Measurements from ENCODE around the gene ERO1A. TPM values are rescaled to one million over a fixed set of nuclear protein-coding genes. Genes with fewer than 3 reads are reported as not detected.
A peak's percentile ranks its signal among the peaks of the same experiment; 100 is the strongest.

ERO1A gene
- total RNA-seq, 1 experiment from 2014 or later, result 118 TPM

DNA sequence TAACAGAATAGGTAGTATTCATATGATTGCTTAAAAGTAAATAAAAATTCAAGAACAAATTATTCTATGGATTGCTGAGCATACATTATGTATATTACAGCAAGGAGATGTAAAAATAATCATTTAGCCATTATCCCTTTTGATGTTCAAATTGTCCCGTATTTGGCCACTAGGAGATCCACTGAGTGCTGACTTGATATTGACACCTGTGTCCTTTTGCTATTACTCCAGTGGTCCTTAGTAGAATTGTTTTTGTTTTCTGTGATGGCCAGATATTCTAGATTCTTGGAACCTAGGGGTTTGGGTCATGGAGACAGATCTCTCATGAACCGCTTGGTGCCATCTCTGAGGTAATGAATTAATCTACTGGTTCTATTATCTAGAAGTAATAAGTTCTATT lies 16.8 kb downstream of the ERO1A start:
- Histone ChIP-seq H3K79me2 (ENCODE audit: insufficient read depth, low read length) (peaks cover 45% of the 10 kb centered on the region), H3K9me3 (ENCODE audit: control insufficient read depth in 1 of 2, insufficient read depth in 1 of 2, low read depth in 1 of 2, low read length in 2 of 2) (no peaks in the 10 kb centered on the region), H3K9me2 (ENCODE audit: insufficient read depth) (no peaks in the 10 kb centered on the region), H3K9ac (ENCODE audit: low read length) (no peak overlapping the region), H3K27me3 (ENCODE audit: insufficient read depth, low read length) (no peaks in the 10 kb centered on the region), H3K4me2 (ENCODE audit: low read length) (no peak overlapping the region), H3K27ac (ENCODE audit: low read depth, low read length) (no peak overlapping the region), H3K4me1 (ENCODE audit: control insufficient read depth in 1 of 2, insufficient read depth in 2 of 2, low read length in 2 of 2) (no peaks in the 10 kb centered on the region), H3K4me3 (replicated peaks in 1 of 2; ENCODE audit: low read depth in 1 of 2, low read length in 2 of 2) (no peak overlapping the region), H3K36me3 (ENCODE audit: control insufficient read depth in 1 of 2, insufficient read depth in 2 of 2, low read length in 2 of 2) (peaks cover 14 to 49% of the 10 kb centered on the region in 2 experiments), H2AFZ (ENCODE audit: low read depth, low read length, poor library complexity, severe bottlenecking) (no peak overlapping the region), H4K20me1 (ENCODE audit: insufficient read depth) (no peaks in the 10 kb centered on the region)
- intact Hi-C loops (cut with micrococcal nuclease), result no loop called here
- RAD21 ChIA-PET (ENCODE audit: low non-redundant PET in 1 of 2, low total read pairs in 2 of 2, uncharacterized antibody in 2 of 2, unreplicated experiment in 2 of 2), result no interaction called here
- CTCF ChIA-PET, result no interaction called here
- POLR2A ChIA-PET, result no interaction called here
- peak; percentile 75 for ATAC-seq
- DNase-seq (ENCODE audit: low read depth, low spot score), result no peak
- BruUV-seq (replicated peaks), result no TSS peak
- TF ChIP-seq, protein P1, sequence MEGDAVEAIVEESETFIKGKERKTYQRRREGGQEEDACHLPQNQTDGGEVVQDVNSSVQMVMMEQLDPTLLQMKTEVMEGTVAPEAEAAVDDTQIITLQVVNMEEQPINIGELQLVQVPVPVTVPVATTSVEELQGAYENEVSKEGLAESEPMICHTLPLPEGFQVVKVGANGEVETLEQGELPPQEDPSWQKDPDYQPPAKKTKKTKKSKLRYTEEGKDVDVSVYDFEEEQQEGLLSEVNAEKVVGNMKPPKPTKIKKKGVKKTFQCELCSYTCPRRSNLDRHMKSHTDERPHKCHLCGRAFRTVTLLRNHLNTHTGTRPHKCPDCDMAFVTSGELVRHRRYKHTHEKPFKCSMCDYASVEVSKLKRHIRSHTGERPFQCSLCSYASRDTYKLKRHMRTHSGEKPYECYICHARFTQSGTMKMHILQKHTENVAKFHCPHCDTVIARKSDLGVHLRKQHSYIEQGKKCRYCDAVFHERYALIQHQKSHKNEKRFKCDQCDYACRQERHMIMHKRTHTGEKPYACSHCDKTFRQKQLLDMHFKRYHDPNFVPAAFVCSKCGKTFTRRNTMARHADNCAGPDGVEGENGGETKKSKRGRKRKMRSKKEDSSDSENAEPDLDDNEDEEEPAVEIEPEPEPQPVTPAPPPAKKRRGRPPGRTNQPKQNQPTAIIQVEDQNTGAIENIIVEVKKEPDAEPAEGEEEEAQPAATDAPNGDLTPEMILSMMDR (IDR thresholded peaks at IDR 0.05 in 2 of 3, conservative IDR thresholded peaks at IDR 0.05 in 1 of 3; ENCODE audit: borderline replicate concordance in 1 of 3, insufficient read depth in 1 of 3, low read depth in 2 of 3, low read length in 2 of 3), result peak in 2 of 3 experiments; percentile 62 to 63; a peak in 4 of 6 replicates
- TF ChIP-seq RAD21 (IDR thresholded peaks at IDR 0.05; ENCODE audit: low read depth), result peak; percentile 14; the same call in 1 of the 2 replicates
- no peak for TF ChIP-seq EZH2phosphoT487 (IDR thresholded peaks at IDR 0.05; ENCODE audit: borderline replicate concordance)
- TF ChIP-seq, protein P2, sequence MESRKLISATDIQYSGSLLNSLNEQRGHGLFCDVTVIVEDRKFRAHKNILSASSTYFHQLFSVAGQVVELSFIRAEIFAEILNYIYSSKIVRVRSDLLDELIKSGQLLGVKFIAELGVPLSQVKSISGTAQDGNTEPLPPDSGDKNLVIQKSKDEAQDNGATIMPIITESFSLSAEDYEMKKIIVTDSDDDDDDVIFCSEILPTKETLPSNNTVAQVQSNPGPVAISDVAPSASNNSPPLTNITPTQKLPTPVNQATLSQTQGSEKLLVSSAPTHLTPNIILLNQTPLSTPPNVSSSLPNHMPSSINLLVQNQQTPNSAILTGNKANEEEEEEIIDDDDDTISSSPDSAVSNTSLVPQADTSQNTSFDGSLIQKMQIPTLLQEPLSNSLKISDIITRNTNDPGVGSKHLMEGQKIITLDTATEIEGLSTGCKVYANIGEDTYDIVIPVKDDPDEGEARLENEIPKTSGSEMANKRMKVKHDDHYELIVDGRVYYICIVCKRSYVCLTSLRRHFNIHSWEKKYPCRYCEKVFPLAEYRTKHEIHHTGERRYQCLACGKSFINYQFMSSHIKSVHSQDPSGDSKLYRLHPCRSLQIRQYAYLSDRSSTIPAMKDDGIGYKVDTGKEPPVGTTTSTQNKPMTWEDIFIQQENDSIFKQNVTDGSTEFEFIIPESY (IDR thresholded peaks at IDR 0.05; ENCODE audit: extremely low read depth, insufficient replicate concordance, low read length), result no peak
- TF ChIP-seq, protein P3, sequence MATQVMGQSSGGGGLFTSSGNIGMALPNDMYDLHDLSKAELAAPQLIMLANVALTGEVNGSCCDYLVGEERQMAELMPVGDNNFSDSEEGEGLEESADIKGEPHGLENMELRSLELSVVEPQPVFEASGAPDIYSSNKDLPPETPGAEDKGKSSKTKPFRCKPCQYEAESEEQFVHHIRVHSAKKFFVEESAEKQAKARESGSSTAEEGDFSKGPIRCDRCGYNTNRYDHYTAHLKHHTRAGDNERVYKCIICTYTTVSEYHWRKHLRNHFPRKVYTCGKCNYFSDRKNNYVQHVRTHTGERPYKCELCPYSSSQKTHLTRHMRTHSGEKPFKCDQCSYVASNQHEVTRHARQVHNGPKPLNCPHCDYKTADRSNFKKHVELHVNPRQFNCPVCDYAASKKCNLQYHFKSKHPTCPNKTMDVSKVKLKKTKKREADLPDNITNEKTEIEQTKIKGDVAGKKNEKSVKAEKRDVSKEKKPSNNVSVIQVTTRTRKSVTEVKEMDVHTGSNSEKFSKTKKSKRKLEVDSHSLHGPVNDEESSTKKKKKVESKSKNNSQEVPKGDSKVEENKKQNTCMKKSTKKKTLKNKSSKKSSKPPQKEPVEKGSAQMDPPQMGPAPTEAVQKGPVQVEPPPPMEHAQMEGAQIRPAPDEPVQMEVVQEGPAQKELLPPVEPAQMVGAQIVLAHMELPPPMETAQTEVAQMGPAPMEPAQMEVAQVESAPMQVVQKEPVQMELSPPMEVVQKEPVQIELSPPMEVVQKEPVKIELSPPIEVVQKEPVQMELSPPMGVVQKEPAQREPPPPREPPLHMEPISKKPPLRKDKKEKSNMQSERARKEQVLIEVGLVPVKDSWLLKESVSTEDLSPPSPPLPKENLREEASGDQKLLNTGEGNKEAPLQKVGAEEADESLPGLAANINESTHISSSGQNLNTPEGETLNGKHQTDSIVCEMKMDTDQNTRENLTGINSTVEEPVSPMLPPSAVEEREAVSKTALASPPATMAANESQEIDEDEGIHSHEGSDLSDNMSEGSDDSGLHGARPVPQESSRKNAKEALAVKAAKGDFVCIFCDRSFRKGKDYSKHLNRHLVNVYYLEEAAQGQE (IDR thresholded peaks at IDR 0.05; ENCODE audit: low read depth), result no peak
